GM12865 (cell line): ENCODE measurements around the gene EARS2.
A peak's percentile ranks its signal among the peaks of the same experiment; 100 is the strongest.

Experiments used
- DNase-seq: peaks from one replicate; pipeline ENCODE4 v3.0.0; 2010; ENCODE audit warnings: low read depth
- H3K4me3 ChIP-seq: 2 replicates; pipeline ENCODE4 v1.5.1; 2011; ENCODE audit warnings: mild to moderate bottlenecking, low read depth, low read length, control low read depth
- TF ChIP-seq, protein P1 (sequence below): IDR thresholded peaks from 2 replicates; pipeline ENCODE4 v1.5.1; 2011; ENCODE audit warnings: low read length, control low read depth, low read depth, inconsistent platforms; ENCODE audit not compliant: insufficient read depth; ENCODE audit errors: missing control alignments

EARS2 gene

DNA sequence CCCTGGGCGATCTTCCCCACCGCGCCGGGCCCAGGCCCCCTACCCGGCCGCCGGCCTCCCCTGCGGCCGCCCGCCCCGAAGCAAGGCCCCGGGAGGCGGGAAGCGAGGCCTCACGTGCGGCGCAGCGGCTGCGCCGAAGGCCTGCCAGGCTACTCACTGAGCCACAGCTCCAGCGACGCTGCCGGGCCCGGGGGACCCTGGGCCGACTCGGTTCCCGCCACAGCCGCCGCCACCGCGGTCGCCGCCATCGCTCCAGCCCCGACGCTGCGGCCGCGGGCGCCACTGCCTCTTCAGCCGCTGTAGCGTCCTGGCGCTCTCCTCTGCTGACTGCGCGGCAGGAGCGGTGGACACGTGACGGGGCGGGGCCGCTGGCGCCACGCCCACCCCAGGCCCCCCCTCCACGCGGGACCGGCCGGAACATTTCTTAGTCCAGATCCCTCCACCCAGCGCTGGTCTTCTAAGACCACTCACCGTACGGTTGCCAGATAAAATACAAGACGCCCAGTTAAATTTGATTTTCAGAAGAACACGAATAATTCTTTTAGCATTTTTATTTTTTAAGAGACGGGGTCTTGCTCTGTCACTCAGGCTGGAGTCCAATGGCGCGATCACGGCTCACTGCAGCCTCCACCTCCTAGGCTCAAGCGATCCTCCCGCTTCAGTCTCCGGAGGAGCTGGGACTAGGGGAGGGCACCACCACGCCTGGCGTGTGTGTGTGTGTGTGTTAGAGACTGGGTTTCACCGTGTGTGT lies 46.8 kb downstream of the EARS2 start, which contains the start of gene GGA2:
TSS of gene GGA2 (minus strand) at position 331 of the 751 bp plus-strand sequence. CDS start at position 248, 83 bp downstream.
- TF ChIP-seq, protein P1, sequence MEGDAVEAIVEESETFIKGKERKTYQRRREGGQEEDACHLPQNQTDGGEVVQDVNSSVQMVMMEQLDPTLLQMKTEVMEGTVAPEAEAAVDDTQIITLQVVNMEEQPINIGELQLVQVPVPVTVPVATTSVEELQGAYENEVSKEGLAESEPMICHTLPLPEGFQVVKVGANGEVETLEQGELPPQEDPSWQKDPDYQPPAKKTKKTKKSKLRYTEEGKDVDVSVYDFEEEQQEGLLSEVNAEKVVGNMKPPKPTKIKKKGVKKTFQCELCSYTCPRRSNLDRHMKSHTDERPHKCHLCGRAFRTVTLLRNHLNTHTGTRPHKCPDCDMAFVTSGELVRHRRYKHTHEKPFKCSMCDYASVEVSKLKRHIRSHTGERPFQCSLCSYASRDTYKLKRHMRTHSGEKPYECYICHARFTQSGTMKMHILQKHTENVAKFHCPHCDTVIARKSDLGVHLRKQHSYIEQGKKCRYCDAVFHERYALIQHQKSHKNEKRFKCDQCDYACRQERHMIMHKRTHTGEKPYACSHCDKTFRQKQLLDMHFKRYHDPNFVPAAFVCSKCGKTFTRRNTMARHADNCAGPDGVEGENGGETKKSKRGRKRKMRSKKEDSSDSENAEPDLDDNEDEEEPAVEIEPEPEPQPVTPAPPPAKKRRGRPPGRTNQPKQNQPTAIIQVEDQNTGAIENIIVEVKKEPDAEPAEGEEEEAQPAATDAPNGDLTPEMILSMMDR: no peak
- H3K4me3 ChIP-seq: peak within 1 kb of the TSS; percentile 80
- DNase-seq: peak; percentile 90

DNA sequence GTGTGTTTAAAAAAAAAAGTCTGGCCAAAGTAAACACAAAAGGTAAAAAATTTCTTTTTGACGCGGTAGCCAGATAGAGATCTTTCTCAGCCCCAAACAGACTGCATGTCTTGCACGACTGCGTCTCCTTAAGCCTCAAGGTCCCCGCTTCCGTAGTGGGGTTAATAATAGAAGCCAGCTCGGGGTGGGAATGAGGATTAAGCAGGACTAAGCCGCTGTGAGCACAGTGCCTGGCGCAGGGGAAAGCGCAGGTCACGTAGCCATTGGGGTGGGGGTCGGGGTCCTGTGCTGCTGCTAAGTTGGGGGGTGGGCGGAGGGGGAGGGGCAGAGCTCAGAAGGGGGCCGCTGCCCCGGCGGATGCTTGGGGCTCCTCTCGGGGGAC lies 47.4 kb downstream of the EARS2 start:
- peak overlapping the region; percentile 80 for H3K4me3 ChIP-seq
- peak; percentile 47 for DNase-seq
- TF ChIP-seq, protein P1: no peak

DNA sequence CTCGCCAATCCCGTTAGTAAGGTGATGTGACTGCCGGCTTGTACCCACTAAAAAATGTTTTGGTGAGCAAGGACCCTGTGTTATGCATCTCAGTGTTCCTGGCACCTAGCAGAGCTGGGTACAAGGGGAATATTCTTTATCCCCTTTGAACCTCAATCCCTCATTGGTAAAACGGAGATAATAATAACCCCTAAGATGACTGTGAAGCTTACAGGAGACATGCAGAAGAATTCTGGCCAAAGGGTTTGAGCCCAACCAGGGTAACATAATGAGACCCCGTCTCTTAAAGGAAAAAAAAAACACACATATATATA lies 47.8 kb downstream of the EARS2 start:
- no peak for DNase-seq
- peak overlapping the region; percentile 80 for H3K4me3 ChIP-seq
- TF ChIP-seq, protein P1: no peak

DNA sequence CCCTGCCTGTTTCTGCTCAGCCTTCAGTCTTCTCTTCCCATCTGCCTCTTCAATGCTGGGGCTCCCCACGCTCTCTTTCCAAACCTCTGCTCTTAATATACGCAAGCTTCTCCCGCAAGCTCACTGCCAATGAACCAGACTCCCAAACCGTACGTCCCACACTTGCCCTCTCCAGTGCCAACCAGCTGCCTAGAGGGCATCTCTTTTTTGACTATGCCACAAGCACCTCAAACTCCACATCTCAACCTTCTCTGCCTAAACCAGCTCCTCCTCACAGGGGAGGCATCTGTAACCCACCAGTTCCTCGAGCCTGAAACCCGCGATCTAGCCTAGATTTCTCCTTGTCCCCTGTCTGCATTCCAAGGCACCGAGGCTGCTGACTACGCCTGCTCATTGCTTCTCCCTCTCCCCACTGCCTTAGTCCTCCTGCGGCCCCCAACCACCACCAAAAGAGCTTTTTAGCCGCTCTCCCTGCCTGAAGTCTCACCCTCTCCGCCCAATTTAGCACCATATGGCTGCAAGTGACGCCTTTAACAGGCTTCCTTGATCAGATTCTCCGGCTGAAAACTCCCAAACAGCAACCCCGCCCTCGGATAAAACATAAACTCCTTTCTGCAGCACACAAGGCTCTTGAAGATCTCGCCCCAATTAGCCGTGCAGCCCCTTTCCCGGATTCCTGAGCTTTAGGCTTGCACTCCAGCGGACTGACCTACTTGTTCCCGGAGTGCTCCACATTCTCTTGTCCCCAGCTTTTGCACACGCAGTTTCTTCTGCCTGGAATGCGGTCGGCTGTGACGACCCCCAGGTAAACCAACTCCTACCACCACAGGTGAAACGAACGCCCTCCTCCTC lies 48.3 kb downstream of the EARS2 start:
- peak; percentile 24 for DNase-seq
- peak overlapping the region; percentile 80 for H3K4me3 ChIP-seq
- TF ChIP-seq, protein P1: no peak

DNA sequence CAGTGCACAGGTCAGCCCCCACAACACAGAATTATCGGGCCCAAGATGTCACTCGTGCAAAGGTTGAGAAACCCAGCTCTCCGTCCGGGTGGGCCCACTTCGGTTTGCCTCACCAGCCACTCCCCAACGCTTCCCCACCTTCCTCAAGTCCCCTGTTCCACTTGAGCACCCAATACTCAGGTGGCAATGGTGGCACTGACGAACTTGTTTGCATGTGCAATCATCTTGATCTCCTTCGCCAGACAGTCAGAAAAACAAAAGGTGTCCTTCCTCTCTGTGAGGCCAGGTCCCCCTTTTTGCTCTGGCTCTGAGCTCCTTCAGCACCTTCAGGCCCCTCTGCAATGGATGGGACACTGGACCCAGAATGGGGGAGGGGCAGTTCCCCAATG lies 50.5 kb downstream of the EARS2 start:
- H3K4me3 ChIP-seq: peak overlapping the region; percentile 53
- TF ChIP-seq, protein P1: no peak
- DNase-seq: peak; percentile 29

DNA sequence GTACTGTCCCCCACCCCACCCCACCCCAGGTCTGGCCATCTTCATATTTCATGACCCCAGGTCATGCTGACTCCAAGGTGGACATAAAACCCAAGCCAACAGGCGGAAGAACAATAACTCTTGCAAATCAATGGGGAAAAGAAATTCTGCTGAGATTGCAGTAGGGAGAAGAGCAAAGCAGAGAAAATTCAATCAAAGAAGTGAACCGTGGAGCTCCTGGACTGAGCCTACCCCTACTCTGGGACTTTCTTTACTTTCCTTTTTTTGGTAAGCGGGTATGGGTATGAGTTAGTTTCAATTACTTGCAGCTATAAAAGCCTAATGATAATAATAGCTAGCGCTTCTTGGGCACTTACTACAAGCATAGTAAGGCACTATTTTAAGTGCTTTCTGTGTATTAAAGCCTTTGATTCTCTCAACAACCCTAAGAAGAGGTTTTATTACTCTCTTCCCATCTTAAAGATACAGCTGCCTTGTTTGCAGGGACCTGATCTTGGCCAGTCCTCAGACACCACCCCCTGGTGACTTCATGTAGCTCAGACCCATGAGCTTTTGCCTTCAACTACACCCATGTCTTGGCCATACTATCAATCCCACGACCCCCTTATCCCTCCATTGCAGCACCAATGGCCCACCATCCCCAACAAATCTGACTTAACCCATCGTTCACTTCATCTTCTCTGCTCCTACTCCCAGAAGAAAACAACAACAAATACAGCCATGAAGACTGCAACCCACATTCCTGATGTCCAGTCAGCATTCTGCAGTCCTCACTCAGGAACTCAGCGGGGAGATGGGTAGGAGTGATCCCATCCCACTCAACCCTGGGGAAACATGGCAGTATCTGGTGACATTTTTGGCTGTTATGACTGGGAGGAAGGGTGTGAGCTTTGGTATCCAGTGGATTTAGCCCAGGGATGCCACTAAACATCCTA lies 51.2 kb downstream of the EARS2 start:
- H3K4me3 ChIP-seq: peak overlapping the region; percentile 53
- peak; percentile 42 for DNase-seq
- TF ChIP-seq, protein P1: no peak
